CD4-positive, alpha-beta T cell treated with Interleukin-4 for 1 hour (primary cell): ENCODE results near the gene DCAF7.

Experiments used
- DNase-seq, 2 donors: peaks; one replicate each; pipeline ENCODE4 v3.0.0-alpha.2; 2020 to 2022

The DCAF7 gene

GRCh38 chr17:63595132-63595531 lies 44.9 kb downstream of the DCAF7 start:
- DNase-seq, result no peak

- DNase-seq, result peak in 1 of 2 donors; percentile 40
Measured at GRCh38 chr17:63596856-63597586, 46.7 kb downstream of the DCAF7 start.

- peak in 1 of 2 donors; percentile 56 for DNase-seq
Measured at GRCh38 chr17:63598281-63598680, 48.0 kb downstream of the DCAF7 start.

- peak; percentile 68 to 80 for DNase-seq
Measured at GRCh38 chr17:63600569-63601438, 50.5 kb downstream of the DCAF7 start, which contains the start of gene TACO1. Gene TACO1 (plus strand): TSS chr17:63600895. CDS start chr17:63601084, 189 bp downstream.

- DNase-seq, result no peak
Measured at GRCh38 chr17:63601439-63602371, 51.4 kb downstream of the DCAF7 start.

GRCh38 chr17:63609816-63610573 lies 59.7 kb downstream of the DCAF7 start:
- DNase-seq, result peak in 1 of 2 donors; percentile 43

- DNase-seq, result no peak
Measured at GRCh38 chr17:63610854-63611253, 60.6 kb downstream of the DCAF7 start.

- peak in 1 of 2 donors; percentile 49 for DNase-seq
Measured at GRCh38 chr17:63611354-63611753, 61.1 kb downstream of the DCAF7 start.

- no peak for DNase-seq
Measured at GRCh38 chr17:63613663-63614062, 63.4 kb downstream of the DCAF7 start.

- DNase-seq, result no peak
Measured at GRCh38 chr17:63621229-63621683, 71.0 kb downstream of the DCAF7 start.

GRCh38 chr17:63621684-63622573 lies 71.7 kb downstream of the DCAF7 start, which contains the start of gene MAP3K3:
Gene MAP3K3 (plus strand): TSS chr17:63622417. CDS start chr17:63622760, 343 bp downstream.
- DNase-seq, result peak; percentile 99

GRCh38 chr17:63622574-63623390 lies 72.5 kb downstream of the DCAF7 start:
- peak; percentile 44 to 56 for DNase-seq

GRCh38 chr17:63623786-63624530 lies 73.7 kb downstream of the DCAF7 start:
- no peak for DNase-seq

GRCh38 chr17:63624531-63624880 lies 74.2 kb downstream of the DCAF7 start:
- DNase-seq, result no peak

- no peak for DNase-seq
Measured at GRCh38 chr17:63626551-63627180, 76.4 kb downstream of the DCAF7 start.

- DNase-seq, result no peak
Measured at GRCh38 chr17:63629627-63630026, 79.3 kb downstream of the DCAF7 start.

- no peak for DNase-seq
Measured at GRCh38 chr17:63631062-63631461, 80.8 kb downstream of the DCAF7 start.

GRCh38 chr17:63631626-63632025 lies 81.3 kb downstream of the DCAF7 start:
- DNase-seq, result no peak

GRCh38 chr17:63633742-63634141 lies 83.5 kb downstream of the DCAF7 start:
- no peak for DNase-seq
